GM12878 (cell line): ENCODE measurements around the gene STAT3. TPM values are rescaled to one million over a fixed set of nuclear protein-coding genes. Genes with fewer than 3 reads are reported as not detected.

Source experiments
- BACH1 ChIP-seq: fragments of 450-650 bp; IDR thresholded peaks from 2 replicates; pipeline ENCODE4 v1.6.1; 2017; ENCODE audit warnings: mild to moderate bottlenecking, borderline replicate concordance
- CREM ChIP-seq: IDR thresholded peaks from 2 replicates; pipeline ENCODE4 v1.6.1; 2014; ENCODE audit warnings: antibody characterized with exemption, low read depth
- ETV6 ChIP-seq, 2 experiments: fragments of 450-650 bp in 1 of 2; IDR thresholded peaks in 1 of 2; conservative IDR thresholded peaks in 1 of 2; 2 replicates each; pipeline ENCODE4 v1.6.1; 2014; ENCODE audit warnings: antibody characterized with exemption in 1 of 2, borderline replicate concordance in 1 of 2, low read depth in 1 of 2, mild to moderate bottlenecking in 1 of 2, moderate library complexity in 1 of 2
- FOXM1 ChIP-seq: IDR thresholded peaks from 2 replicates; pipeline ENCODE4 v1.6.1; 2012; ENCODE audit warnings: low read depth, mild to moderate bottlenecking, inconsistent platforms, low read length, moderate library complexity
- IKZF1 ChIP-seq: fragments of 450-650 bp; conservative IDR thresholded peaks from 2 replicates; pipeline ENCODE4 v1.6.1; 2017; ENCODE audit warnings: antibody characterized with exemption, mild to moderate bottlenecking
- IKZF2 ChIP-seq, 2 experiments: fragments of 450-650 bp; IDR thresholded peaks; 2 replicates each; pipeline ENCODE4 v1.6.1; 2017; ENCODE audit warnings: mild to moderate bottlenecking in 2 of 2, moderate library complexity in 2 of 2
- MYC ChIP-seq: IDR thresholded peaks from 2 replicates; pipeline ENCODE4 v1.6.1; 2011; ENCODE audit warnings: mild to moderate bottlenecking, low read length, moderate library complexity, inconsistent platforms; ENCODE audit not compliant: insufficient read depth, insufficient replicate concordance, insufficient read length, severe bottlenecking
- NBN ChIP-seq: fragments of 450-650 bp; IDR thresholded peaks from 2 replicates; pipeline ENCODE4 v1.6.1; 2016
- RFX5 ChIP-seq: IDR thresholded peaks from 2 replicates; pipeline ENCODE4 v1.6.1; 2011; ENCODE audit warnings: low read depth, low read length, improper control_type of control experiment
- SIX5 ChIP-seq: IDR thresholded peaks from 2 replicates; pipeline ENCODE4 v1.6.1; 2011; ENCODE audit warnings: mild to moderate bottlenecking, low read depth, low read length, moderate library complexity; ENCODE audit not compliant: severe bottlenecking
- SREBF2 ChIP-seq: IDR thresholded peaks from 2 replicates; pipeline ENCODE4 v1.6.1; 2012; ENCODE audit warnings: mild to moderate bottlenecking, low read length
- polyA plus RNA-seq, 11 experiments: library from polyadenylated mRNA; depleted of rRNA in 4 of 11; unstranded in 6 of 11; stranded (reverse) in 5 of 11; fragments of >200 nt; fragmentation: Nextera tagmentation in 4 of 11; fragmentation: Illumina TruSeq in 1 of 11; extraction: Ambion mirVana in 4 of 11; extraction: Trizol in 1 of 11; gene quantifications; 1 replicate in 1 of 11; 2 replicates in 10 of 11; pipeline versions ENCODE4 v1.2.1 to v1.2.3, GENCODE V29; 2011 to 2016; ENCODE audit warnings: inconsistent platforms in 2 of 11, missing spikeins in 2 of 11, low read depth in 1 of 11
- total RNA-seq, 4 experiments: library from RNA; depleted of rRNA in 3 of 4; stranded (reverse); fragments of >200 nt in 3 of 4; fragmentation: Illumina TruSeq in 1 of 4; extraction: Trizol in 1 of 4; gene quantifications; 2 replicates each; pipeline versions ENCODE4 v1.2.1 to v1.2.3, GENCODE V29; 2013 to 2021
- TF ChIP-seq, protein P1 (sequence below): fragments of 450-650 bp; IDR thresholded peaks from 2 replicates; pipeline ENCODE4 v1.6.1; 2016; ENCODE audit warnings: mild to moderate bottlenecking
- TF ChIP-seq, protein P2 (sequence below): fragments of 450-650 bp; IDR thresholded peaks from 2 replicates; pipeline ENCODE4 v1.6.1; 2017; ENCODE audit warnings: mild to moderate bottlenecking, moderate library complexity
- TF ChIP-seq, protein P3 (sequence below): fragments of 450-650 bp; formaldehyde crosslinking; IDR thresholded peaks from 2 replicates; pipeline ENCODE4 v1.5.0; 2022; ENCODE audit warnings: mild to moderate bottlenecking, missing genetic modification characterization
- TF ChIP-seq, protein P4 (sequence below): IDR thresholded peaks from 2 replicates; pipeline ENCODE4 v1.6.1; 2012; ENCODE audit warnings: low read depth, low read length, improper control_type of control experiment

Gene STAT3
- total and polyA plus RNA-seq, 10 of the 15 experiments (the other 5 are each of a cell fraction or from before 2014, with no cell fraction given), result 18.4 to 96.4 (median 60.9) TPM

DNA sequence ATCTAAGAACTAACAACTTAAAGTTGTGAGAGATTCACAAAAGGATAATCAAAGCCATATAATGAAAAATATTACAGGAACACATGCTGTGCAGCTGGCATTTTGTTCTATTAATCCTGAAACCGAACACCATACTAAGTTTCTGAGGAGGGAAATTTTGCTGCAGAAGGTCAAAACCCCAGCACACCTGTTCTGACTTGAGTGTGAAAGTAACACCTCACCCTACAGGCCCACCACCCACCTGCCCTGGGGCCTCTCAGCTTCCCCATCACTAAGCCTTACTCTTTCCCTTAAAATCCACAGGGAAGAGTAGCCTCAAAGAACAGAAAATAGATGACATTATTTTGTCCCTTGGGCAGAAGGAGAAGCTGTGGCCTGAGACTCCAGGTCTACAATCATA is 55.2 kb downstream of the STAT3 start (continued):
- TF ChIP-seq, protein P1, sequence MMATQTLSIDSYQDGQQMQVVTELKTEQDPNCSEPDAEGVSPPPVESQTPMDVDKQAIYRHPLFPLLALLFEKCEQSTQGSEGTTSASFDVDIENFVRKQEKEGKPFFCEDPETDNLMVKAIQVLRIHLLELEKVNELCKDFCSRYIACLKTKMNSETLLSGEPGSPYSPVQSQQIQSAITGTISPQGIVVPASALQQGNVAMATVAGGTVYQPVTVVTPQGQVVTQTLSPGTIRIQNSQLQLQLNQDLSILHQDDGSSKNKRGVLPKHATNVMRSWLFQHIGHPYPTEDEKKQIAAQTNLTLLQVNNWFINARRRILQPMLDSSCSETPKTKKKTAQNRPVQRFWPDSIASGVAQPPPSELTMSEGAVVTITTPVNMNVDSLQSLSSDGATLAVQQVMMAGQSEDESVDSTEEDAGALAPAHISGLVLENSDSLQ, result no peak
- TF ChIP-seq, protein P2, sequence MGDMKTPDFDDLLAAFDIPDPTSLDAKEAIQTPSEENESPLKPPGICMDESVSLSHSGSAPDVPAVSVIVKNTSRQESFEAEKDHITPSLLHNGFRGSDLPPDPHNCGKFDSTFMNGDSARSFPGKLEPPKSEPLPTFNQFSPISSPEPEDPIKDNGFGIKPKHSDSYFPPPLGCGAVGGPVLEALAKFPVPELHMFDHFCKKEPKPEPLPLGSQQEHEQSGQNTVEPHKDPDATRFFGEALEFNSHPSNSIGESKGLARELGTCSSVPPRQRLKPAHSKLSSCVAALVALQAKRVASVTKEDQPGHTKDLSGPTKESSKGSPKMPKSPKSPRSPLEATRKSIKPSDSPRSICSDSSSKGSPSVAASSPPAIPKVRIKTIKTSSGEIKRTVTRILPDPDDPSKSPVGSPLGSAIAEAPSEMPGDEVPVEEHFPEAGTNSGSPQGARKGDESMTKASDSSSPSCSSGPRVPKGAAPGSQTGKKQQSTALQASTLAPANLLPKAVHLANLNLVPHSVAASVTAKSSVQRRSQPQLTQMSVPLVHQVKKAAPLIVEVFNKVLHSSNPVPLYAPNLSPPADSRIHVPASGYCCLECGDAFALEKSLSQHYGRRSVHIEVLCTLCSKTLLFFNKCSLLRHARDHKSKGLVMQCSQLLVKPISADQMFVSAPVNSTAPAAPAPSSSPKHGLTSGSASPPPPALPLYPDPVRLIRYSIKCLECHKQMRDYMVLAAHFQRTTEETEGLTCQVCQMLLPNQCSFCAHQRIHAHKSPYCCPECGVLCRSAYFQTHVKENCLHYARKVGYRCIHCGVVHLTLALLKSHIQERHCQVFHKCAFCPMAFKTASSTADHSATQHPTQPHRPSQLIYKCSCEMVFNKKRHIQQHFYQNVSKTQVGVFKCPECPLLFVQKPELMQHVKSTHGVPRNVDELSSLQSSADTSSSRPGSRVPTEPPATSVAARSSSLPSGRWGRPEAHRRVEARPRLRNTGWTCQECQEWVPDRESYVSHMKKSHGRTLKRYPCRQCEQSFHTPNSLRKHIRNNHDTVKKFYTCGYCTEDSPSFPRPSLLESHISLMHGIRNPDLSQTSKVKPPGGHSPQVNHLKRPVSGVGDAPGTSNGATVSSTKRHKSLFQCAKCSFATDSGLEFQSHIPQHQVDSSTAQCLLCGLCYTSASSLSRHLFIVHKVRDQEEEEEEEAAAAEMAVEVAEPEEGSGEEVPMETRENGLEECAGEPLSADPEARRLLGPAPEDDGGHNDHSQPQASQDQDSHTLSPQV, result no peak
- TF ChIP-seq IKZF1 (peak; percentile 88), BACH1 (no peak), RFX5 (no peak), ETV6 (conservative IDR thresholded peaks at IDR 0.05 in 1 of 2, IDR thresholded peaks at IDR 0.05 in 1 of 2; ENCODE audit: borderline replicate concordance in 1 of 2, low read depth in 1 of 2) (no peak; a peak in 1 of 4 replicates), FOXM1 (peak; percentile 89; the same call in 1 of the 2 replicates), SREBF2 (no peak), CREM (peak; percentile 56; the same call in 1 of the 2 replicates), NBN (no peak), MYC (no peak), IKZF2 (IDR thresholded peaks at IDR 0.05) (peak; percentile 78 to 80), SIX5 (no peak)
- TF ChIP-seq, protein P3, sequence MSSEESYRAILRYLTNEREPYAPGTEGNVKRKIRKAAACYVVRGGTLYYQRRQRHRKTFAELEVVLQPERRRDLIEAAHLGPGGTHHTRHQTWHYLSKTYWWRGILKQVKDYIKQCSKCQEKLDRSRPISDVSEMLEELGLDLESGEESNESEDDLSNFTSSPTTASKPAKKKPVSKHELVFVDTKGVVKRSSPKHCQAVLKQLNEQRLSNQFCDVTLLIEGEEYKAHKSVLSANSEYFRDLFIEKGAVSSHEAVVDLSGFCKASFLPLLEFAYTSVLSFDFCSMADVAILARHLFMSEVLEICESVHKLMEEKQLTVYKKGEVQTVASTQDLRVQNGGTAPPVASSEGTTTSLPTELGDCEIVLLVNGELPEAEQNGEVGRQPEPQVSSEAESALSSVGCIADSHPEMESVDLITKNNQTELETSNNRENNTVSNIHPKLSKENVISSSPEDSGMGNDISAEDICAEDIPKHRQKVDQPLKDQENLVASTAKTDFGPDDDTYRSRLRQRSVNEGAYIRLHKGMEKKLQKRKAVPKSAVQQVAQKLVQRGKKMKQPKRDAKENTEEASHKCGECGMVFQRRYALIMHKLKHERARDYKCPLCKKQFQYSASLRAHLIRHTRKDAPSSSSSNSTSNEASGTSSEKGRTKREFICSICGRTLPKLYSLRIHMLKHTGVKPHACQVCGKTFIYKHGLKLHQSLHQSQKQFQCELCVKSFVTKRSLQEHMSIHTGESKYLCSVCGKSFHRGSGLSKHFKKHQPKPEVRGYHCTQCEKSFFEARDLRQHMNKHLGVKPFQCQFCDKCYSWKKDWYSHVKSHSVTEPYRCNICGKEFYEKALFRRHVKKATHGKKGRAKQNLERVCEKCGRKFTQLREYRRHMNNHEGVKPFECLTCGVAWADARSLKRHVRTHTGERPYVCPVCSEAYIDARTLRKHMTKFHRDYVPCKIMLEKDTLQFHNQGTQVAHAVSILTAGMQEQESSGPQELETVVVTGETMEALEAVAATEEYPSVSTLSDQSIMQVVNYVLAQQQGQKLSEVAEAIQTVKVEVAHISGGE (CRISPR knock-in tag), result no peak
- TF ChIP-seq, protein P4, sequence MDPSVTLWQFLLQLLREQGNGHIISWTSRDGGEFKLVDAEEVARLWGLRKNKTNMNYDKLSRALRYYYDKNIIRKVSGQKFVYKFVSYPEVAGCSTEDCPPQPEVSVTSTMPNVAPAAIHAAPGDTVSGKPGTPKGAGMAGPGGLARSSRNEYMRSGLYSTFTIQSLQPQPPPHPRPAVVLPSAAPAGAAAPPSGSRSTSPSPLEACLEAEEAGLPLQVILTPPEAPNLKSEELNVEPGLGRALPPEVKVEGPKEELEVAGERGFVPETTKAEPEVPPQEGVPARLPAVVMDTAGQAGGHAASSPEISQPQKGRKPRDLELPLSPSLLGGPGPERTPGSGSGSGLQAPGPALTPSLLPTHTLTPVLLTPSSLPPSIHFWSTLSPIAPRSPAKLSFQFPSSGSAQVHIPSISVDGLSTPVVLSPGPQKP, result no peak
- TF ChIP-seq, all 136 proteins: peak for 21
